ENCODE measurements around the gene CDC25B.

Gene CDC25B

GRCh38 chr20:3818155-3819151 lies 22.3 kb downstream of the CDC25B start:
- TF ChIP-seq EGR1 (IDR thresholded peaks at IDR 0.05) (no peak), RAD21 (IDR thresholded peaks at IDR 0.05; ENCODE audit: low read depth) (peak; percentile 59), ZBTB7A (IDR thresholded peaks at IDR 0.05; ENCODE audit: low read depth) (no peak), MAX (IDR thresholded peaks at IDR 0.05) (peak; percentile 34; the same call in 1 of the 2 replicates), TAF1 (IDR thresholded peaks at IDR 0.05; ENCODE audit: low read depth) (no peak), CREB1 (IDR thresholded peaks at IDR 0.05; ENCODE audit: low read depth) (no peak)

GRCh38 chr20:3819411-3820047 lies 23.4 kb downstream of the CDC25B start:
- TF ChIP-seq EGR1 (IDR thresholded peaks at IDR 0.05) = no peak
- no peak for TF ChIP-seq TCF12 (IDR thresholded peaks at IDR 0.05; ENCODE audit: low read depth)
- TF ChIP-seq TEAD4 (IDR thresholded peaks at IDR 0.05) = no peak
- TF ChIP-seq USF1 (IDR thresholded peaks at IDR 0.05) = no peak
- TF ChIP-seq REST (IDR thresholded peaks at IDR 0.05; ENCODE audit: low read depth) = no peak
- no peak for TF ChIP-seq EP300 (IDR thresholded peaks at IDR 0.05; ENCODE audit: borderline replicate concordance)
- TF ChIP-seq RAD21 (IDR thresholded peaks at IDR 0.05; ENCODE audit: low read depth) = no peak
- TF ChIP-seq MAX (IDR thresholded peaks at IDR 0.05) = no peak
- TF ChIP-seq ZBTB7A (IDR thresholded peaks at IDR 0.05; ENCODE audit: low read depth) = no peak
- TF ChIP-seq TAF1 (IDR thresholded peaks at IDR 0.05; ENCODE audit: low read depth) = no peak
- no peak for TF ChIP-seq CEBPB (IDR thresholded peaks at IDR 0.05)
- no peak for TF ChIP-seq NFIC (IDR thresholded peaks at IDR 0.05)

- TF ChIP-seq FOXM1 (IDR thresholded peaks at IDR 0.05; ENCODE audit: borderline replicate concordance, low read depth) = no peak
- peak; percentile 68 for TF ChIP-seq MAX (IDR thresholded peaks at IDR 0.05)
- peak; percentile 14; the same call in 1 of the 2 replicates for TF ChIP-seq USF1 (IDR thresholded peaks at IDR 0.05)
- peak; percentile 41 for TF ChIP-seq TAF1 (IDR thresholded peaks at IDR 0.05; ENCODE audit: low read depth)
- peak; percentile 66; the same call in 1 of the 2 replicates for TF ChIP-seq RAD21 (IDR thresholded peaks at IDR 0.05; ENCODE audit: low read depth)
- peak; percentile 95 for TF ChIP-seq YY1 (IDR thresholded peaks at IDR 0.05; ENCODE audit: low read depth)
- no peak for TF ChIP-seq REST (IDR thresholded peaks at IDR 0.05; ENCODE audit: low read depth)
- TF ChIP-seq EP300 (IDR thresholded peaks at IDR 0.05; ENCODE audit: borderline replicate concordance) = no peak; the same call in 1 of the 2 replicates
- TF ChIP-seq TCF12 (IDR thresholded peaks at IDR 0.05; ENCODE audit: low read depth) = peak; percentile 30; the same call in 1 of the 2 replicates
- TF ChIP-seq NFIC (IDR thresholded peaks at IDR 0.05) = peak; percentile 24; the same call in 1 of the 2 replicates
- TF ChIP-seq ZBTB7A (IDR thresholded peaks at IDR 0.05; ENCODE audit: low read depth) = 0 out of 2 replicates have a peak, but pooled peaks have one; percentile 2
- TF ChIP-seq CEBPB (IDR thresholded peaks at IDR 0.05) = no peak
- TF ChIP-seq EGR1 (IDR thresholded peaks at IDR 0.05) = peak; percentile 13; the same call in 1 of the 2 replicates
- no peak for TF ChIP-seq TEAD4 (IDR thresholded peaks at IDR 0.05)
- peak; percentile 99 for TF ChIP-seq CREB1 (IDR thresholded peaks at IDR 0.05; ENCODE audit: low read depth)
Observed at GRCh38 chr20:3820048-3820900, 24.2 kb downstream of the CDC25B start, which contains the start of gene AP5S1. Gene AP5S1, plus strand, starts transcription at chr20:3820547. Its CDS starts 1,571 bp downstream, at chr20:3822118.

All from Ishikawa (cell line).